ENCODE measurements around the gene SNRPB.
A peak's percentile ranks its signal among the peaks of the same experiment; 100 is the strongest.
"Not testable (repeated sequence)": the region's sequence is repeated elsewhere in the genome, so short reads cannot be mapped to it uniquely, and the experiment has no call there.

Gene SNRPB

GRCh38 chr20:2508631-2509467 is 38.3 kb upstream of the SNRPB start, which contains the start of gene ZNF343:
ZNF343 (minus strand) TSS chr20:2508915; CDS start chr20:2493895, 15,020 bp downstream.
- TF ChIP-seq POLR2AphosphoS5 (IDR thresholded peaks at IDR 0.05; ENCODE audit: borderline replicate concordance, low read depth, low read length) (peak; percentile 89), EZH2 (IDR thresholded peaks at IDR 0.05) (no peak)
- DNase-seq (ENCODE audit: low read depth, low spot score): no peak
- no peaks in the 10 kb centered on the region for H3K36me3 ChIP-seq (ENCODE audit: insufficient read depth, low read length)
- H3K9ac ChIP-seq (ENCODE audit: insufficient read length): peak within 1 kb of the TSS; percentile 95
- H3K4me3 ChIP-seq: peak within 1 kb of the TSS; percentile 98
- H3K9me3 ChIP-seq (ENCODE audit: low read depth, low read length): no peaks in the 10 kb centered on the region
- peak within 1 kb of the TSS; percentile 93 for H3K27ac ChIP-seq

GRCh38 chr20:2507875-2508630 is 37.5 kb upstream of the SNRPB start:
- no peak for DNase-seq (ENCODE audit: low read depth, low spot score)
- no peak for TF ChIP-seq EZH2 (IDR thresholded peaks at IDR 0.05)
- no peak for TF ChIP-seq FOXP2 (optimal IDR thresholded peaks at IDR 0.05; ENCODE audit: control extremely low read depth, extremely low read length, insufficient read depth)
- no peak for TF ChIP-seq POLR2AphosphoS5 (IDR thresholded peaks at IDR 0.05; ENCODE audit: borderline replicate concordance, low read depth, low read length)
- Histone ChIP-seq H3K27ac (no peak overlapping the region), H3K4me3 (peak overlapping the region; percentile 98), H3K9me3 (ENCODE audit: low read depth, low read length) (no peaks in the 10 kb centered on the region), H3K36me3 (ENCODE audit: insufficient read depth, low read length) (no peaks in the 10 kb centered on the region), H3K9ac (ENCODE audit: insufficient read length) (peak overlapping the region; percentile 95)

- Histone ChIP-seq H3K4me3 (peak overlapping the region; percentile 98), H3K9me3 (ENCODE audit: low read depth, low read length) (no peaks in the 10 kb centered on the region), H3K9ac (ENCODE audit: insufficient read length) (peak overlapping the region; percentile 95), H3K27ac (no peak overlapping the region), H3K36me3 (ENCODE audit: insufficient read depth, low read length) (no peaks in the 10 kb centered on the region)
- TF ChIP-seq FOXP2 (optimal IDR thresholded peaks at IDR 0.05; ENCODE audit: control extremely low read depth, extremely low read length, insufficient read depth): no peak
- no peak for DNase-seq (ENCODE audit: low read depth, low spot score)
Observed at GRCh38 chr20:2507464-2507863, 36.9 kb upstream of the SNRPB start.

DNA sequence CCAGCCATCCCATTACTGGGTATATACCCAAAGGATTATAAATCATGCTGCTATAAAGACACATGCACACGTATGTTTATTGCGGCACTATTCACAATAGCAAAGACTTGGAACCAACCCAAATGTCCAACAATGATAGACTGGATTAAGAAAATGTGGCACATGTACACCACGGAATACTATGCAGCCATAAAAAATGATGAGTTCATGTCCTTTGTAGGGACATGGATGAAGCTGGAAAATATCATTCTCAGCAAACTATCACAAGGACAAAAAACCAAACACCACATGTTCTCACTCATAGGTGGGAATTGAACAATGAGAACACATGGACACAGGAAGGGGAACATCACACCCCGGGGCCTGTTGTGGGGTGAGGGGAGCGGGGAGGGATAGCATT is 35.8 kb upstream of the SNRPB start:
- not testable (repeated sequence) for H3K36me3 ChIP-seq (ENCODE audit: insufficient read depth, low read length); H3K9ac ChIP-seq (ENCODE audit: insufficient read length); H3K9me3 ChIP-seq (ENCODE audit: low read depth, low read length); H3K4me3 ChIP-seq; DNase-seq (ENCODE audit: low read depth, low spot score); H3K27ac ChIP-seq

DNA sequence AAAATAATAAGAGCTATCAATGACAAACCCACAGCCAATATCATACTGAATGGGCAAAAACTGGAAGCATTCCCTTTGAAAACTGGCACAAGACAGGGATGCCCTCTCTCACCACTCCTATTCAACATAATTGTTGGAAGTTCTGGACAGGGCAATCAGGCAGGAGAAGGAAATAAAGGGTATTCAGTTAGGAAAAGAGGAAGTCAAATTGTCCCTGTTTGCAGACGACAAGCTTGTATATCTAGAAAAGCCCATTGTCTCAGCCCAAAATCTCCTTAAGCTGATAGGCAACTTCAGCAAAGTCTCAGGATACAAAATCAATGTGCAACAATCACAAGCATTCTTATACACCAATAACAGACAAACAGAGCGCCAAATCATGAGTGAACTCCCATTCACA is 34.2 kb upstream of the SNRPB start:
- H3K9ac ChIP-seq (ENCODE audit: insufficient read length); H3K27ac ChIP-seq; H3K4me3 ChIP-seq; H3K9me3 ChIP-seq (ENCODE audit: low read depth, low read length); H3K36me3 ChIP-seq (ENCODE audit: insufficient read depth, low read length); DNase-seq (ENCODE audit: low read depth, low spot score): not testable (repeated sequence)

DNA sequence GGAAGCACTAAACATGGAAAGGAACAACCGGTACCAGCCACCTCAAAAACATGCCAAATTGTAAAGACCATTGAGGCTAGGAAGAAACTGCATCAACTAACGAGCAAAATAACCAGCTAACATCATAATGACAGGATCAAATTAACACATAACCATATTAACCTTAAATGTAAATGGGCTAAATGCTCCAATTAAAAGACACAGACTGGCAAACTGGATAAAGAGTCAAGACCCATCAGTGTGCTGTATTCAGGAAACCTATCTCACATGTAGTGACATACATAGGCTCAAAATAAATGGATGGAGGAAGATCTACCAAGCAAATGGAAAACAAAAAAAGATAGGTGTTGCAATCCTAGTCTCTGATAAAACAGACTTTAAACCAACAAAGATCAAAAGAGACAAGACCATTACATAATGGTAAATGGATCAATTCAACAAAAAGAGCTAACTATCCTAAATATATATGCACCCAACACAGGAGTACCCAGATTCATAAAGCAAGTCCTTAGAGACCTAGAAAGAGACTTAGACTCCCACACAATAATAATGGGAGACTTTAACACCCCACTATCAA is 32.3 kb upstream of the SNRPB start:
- H3K9me3 ChIP-seq (ENCODE audit: low read depth, low read length); H3K27ac ChIP-seq; DNase-seq (ENCODE audit: low read depth, low spot score); H3K4me3 ChIP-seq; H3K9ac ChIP-seq (ENCODE audit: insufficient read length): not testable (repeated sequence)
- peaks cover 15% of the 10 kb centered on the region for H3K36me3 ChIP-seq (ENCODE audit: insufficient read depth, low read length)

- no peaks in the 10 kb centered on the region for H3K9me3 ChIP-seq (ENCODE audit: low read depth, low read length)
- peaks cover 67% of the 10 kb centered on the region for H3K36me3 ChIP-seq (ENCODE audit: insufficient read depth, low read length)
- no peak for DNase-seq (ENCODE audit: low read depth, low spot score)
- no peak overlapping the region for H3K27ac ChIP-seq
- H3K4me3 ChIP-seq: no peak overlapping the region
- no peak for TF ChIP-seq EZH2 (IDR thresholded peaks at IDR 0.05)
- TF ChIP-seq POLR2AphosphoS5 (IDR thresholded peaks at IDR 0.05; ENCODE audit: borderline replicate concordance, low read depth, low read length): no peak
- TF ChIP-seq FOXP2 (optimal IDR thresholded peaks at IDR 0.05; ENCODE audit: control extremely low read depth, extremely low read length, insufficient read depth): no peak
- no peak overlapping the region for H3K9ac ChIP-seq (ENCODE audit: insufficient read length)
Observed at GRCh38 chr20:2485661-2486060, 15.1 kb upstream of the SNRPB start.

- no peak overlapping the region for H3K9ac ChIP-seq (ENCODE audit: insufficient read length)
- no peak for DNase-seq (ENCODE audit: low read depth, low spot score)
- no peaks in the 10 kb centered on the region for H3K9me3 ChIP-seq (ENCODE audit: low read depth, low read length)
- H3K36me3 ChIP-seq (ENCODE audit: insufficient read depth, low read length): peaks cover 73% of the 10 kb centered on the region
- TF ChIP-seq EZH2 (IDR thresholded peaks at IDR 0.05): no peak
- H3K27ac ChIP-seq: no peak overlapping the region
- H3K4me3 ChIP-seq: no peak overlapping the region
Observed at GRCh38 chr20:2485080-2485479, 14.5 kb upstream of the SNRPB start.

DNA sequence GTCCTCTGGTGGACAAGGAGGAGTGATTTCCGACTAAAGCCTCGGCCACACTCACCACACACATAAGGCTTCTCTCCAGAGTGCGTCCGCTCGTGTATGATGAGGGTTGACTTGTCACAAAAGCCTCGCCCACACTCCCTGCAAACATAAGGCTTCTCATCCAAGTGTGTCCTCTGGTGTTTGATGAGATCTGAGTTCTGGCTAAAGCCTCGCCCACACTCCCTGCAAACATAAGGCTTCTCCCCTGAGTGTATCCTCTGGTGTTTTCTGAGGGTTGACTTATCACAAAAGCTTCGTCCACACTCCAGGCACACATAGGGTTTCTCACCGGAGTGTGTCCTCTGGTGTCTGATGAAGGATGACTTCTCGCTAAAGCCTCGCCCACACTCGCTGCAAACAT is 12.9 kb upstream of the SNRPB start:
- DNase-seq (ENCODE audit: low read depth, low spot score): no peak

More for the DNA sequence above, 12.9 kb upstream of the SNRPB start:
- Histone ChIP-seq H3K4me3 (no peak overlapping the region), H3K36me3 (ENCODE audit: insufficient read depth, low read length) (peaks cover 64% of the 10 kb centered on the region), H3K9ac (ENCODE audit: insufficient read length) (no peak overlapping the region), H3K9me3 (ENCODE audit: low read depth, low read length) (no peaks in the 10 kb centered on the region), H3K27ac (no peak overlapping the region)
- no peak for TF ChIP-seq POLR2AphosphoS5 (IDR thresholded peaks at IDR 0.05; ENCODE audit: borderline replicate concordance, low read depth, low read length)
- TF ChIP-seq EZH2 (IDR thresholded peaks at IDR 0.05): no peak
- no peak for TF ChIP-seq FOXP2 (optimal IDR thresholded peaks at IDR 0.05; ENCODE audit: control extremely low read depth, extremely low read length, insufficient read depth)
